MCF 10A (cell line): ENCODE results near the gene PKP4. TPM values are rescaled to one million over a fixed set of nuclear protein-coding genes. Genes with fewer than 3 reads are reported as not detected.

ENCODE experiments used
- BruUV-seq: library from RNA; stranded (reverse); fragments of 400-500 nt; replicated peaks from 2 replicates; lab custom pipeline; 2021; lab: Mats Ljungman, UMichigan
- CTCF ChIA-PET: fragments of 300-600 bp; sonication (Branson Sonifier 250); formaldehyde crosslinking; extraction: SDS; loops from one replicate; lab custom pipeline; 2021; ENCODE audit warnings: antibody characterized with exemption, inconsistent platforms; lab: Yijun Ruan, JAX
- POLR2A ChIA-PET: fragments of 300-600, 350-650 bp; sonication (Branson Sonifier 250); formaldehyde crosslinking; extraction: SDS; loops from one replicate; lab custom pipeline; 2020; ENCODE audit warnings: antibody characterized with exemption, inconsistent platforms; lab: Yijun Ruan, JAX
- DNase-seq: peaks from one replicate; pipeline ENCODE4 v3.0.0-alpha.2; 2018; ENCODE audit not compliant: unreplicated experiment
- H3K27ac Mint-ChIP-seq: one replicate; pipeline ENCODE4 v1.8.0; 2022; ENCODE audit warnings: mild to moderate bottlenecking, low read depth, mixed read lengths; ENCODE audit not compliant: unreplicated experiment
- H3K27me3 Mint-ChIP-seq: one replicate; pipeline ENCODE4 v1.8.0; 2022; ENCODE audit warnings: mixed read lengths; ENCODE audit not compliant: insufficient read depth, unreplicated experiment
- H3K36me3 Mint-ChIP-seq: one replicate; pipeline ENCODE4 v1.8.0; 2022; ENCODE audit warnings: mild to moderate bottlenecking, moderate library complexity, mixed read lengths; ENCODE audit not compliant: insufficient read depth, unreplicated experiment
- H3K4me1 Mint-ChIP-seq: one replicate; pipeline ENCODE4 v1.8.0; 2022; ENCODE audit warnings: mixed read lengths; ENCODE audit not compliant: insufficient read depth, unreplicated experiment
- H3K4me3 Mint-ChIP-seq: one replicate; pipeline ENCODE4 v1.8.0; 2022; ENCODE audit warnings: mild to moderate bottlenecking, moderate library complexity, mixed read lengths; ENCODE audit not compliant: unreplicated experiment
- H3K9me3 Mint-ChIP-seq: one replicate; pipeline ENCODE4 v1.8.0; 2022; ENCODE audit warnings: mixed read lengths; ENCODE audit not compliant: unreplicated experiment
- CTCF ChIP-seq: fragments of 200-600 bp; IDR thresholded peaks from one replicate; pipeline ENCODE4 v1.8.0; 2022; ENCODE audit warnings: antibody characterized with exemption, mild to moderate bottlenecking; ENCODE audit not compliant: unreplicated experiment
- intact Hi-C: fragments of 100-400 bp; cut with micrococcal nuclease; formaldehyde crosslinking; loops from 2 replicates; pipeline ENCODE4 v1.14.1; 2022
- total RNA-seq: library from RNA; stranded (reverse); gene quantifications from 2 replicates; pipeline ENCODE4 v1.2.3, GENCODE V29; 2022

The PKP4 gene
- total RNA-seq, 1 experiment from 2014 or later = 63.7 TPM

GRCh38 chr2:158668001-158668765 lies 211.4 kb downstream of the PKP4 start:
- ChIA-PET CTCF (interaction anchor here (0.6 to 3.5 kb wide), 5 partner anchors 11 to 645 kb away, joined by 3 to 20 read pairs (median 3); no protein-coding TSS in a partner anchor), POLR2A (interaction anchor here (0.6 kb wide), 1 partner anchor 19 kb away, joined by 8 read pairs; no protein-coding TSS in a partner anchor)
- no peak overlapping the region for H3K4me3 Mint-ChIP-seq

GRCh38 chr2:158670292-158670691 lies 213.5 kb downstream of the PKP4 start:
- no peaks in the 10 kb centered on the region for H3K27me3 Mint-ChIP-seq
- DNase-seq = no peak
- CTCF ChIA-PET = interaction anchor here (1.8 kb wide), 1 partner anchor 75 kb away, joined by 6 read pairs; no protein-coding TSS in a partner anchor
- POLR2A ChIA-PET = no interaction called here
- intact Hi-C loops = no loop called here
- no peak overlapping the region for H3K4me3 Mint-ChIP-seq
- TF ChIP-seq CTCF = no peak
- H3K4me1 Mint-ChIP-seq = no peaks in the 10 kb centered on the region
- H3K27ac Mint-ChIP-seq = no peak overlapping the region
- peaks cover 45% of the 10 kb centered on the region for H3K36me3 Mint-ChIP-seq
- no TSS peak for BruUV-seq
- H3K9me3 Mint-ChIP-seq = no peaks in the 10 kb centered on the region

More at GRCh38 chr2:158668001-158668765, 211.4 kb downstream of the PKP4 start:
- no peak for TF ChIP-seq CTCF
- intact Hi-C loops = no loop called here
- H3K36me3 Mint-ChIP-seq = peaks cover 34% of the 10 kb centered on the region
- no TSS peak for BruUV-seq
- H3K27ac Mint-ChIP-seq = no peak overlapping the region
- H3K27me3 Mint-ChIP-seq = no peaks in the 10 kb centered on the region
- no peaks in the 10 kb centered on the region for H3K9me3 Mint-ChIP-seq
- DNase-seq = no peak
- no peaks in the 10 kb centered on the region for H3K4me1 Mint-ChIP-seq

- H3K36me3 Mint-ChIP-seq = peaks cover 40% of the 10 kb centered on the region
- no peak overlapping the region for H3K4me3 Mint-ChIP-seq
- H3K27me3 Mint-ChIP-seq = no peaks in the 10 kb centered on the region
- intact Hi-C loops = no loop called here
- TF ChIP-seq CTCF = no peak
- ChIA-PET CTCF (interaction anchor here (0.6 to 1.8 kb wide), 4 partner anchors 14 to 1162 kb away, joined by 3 to 6 read pairs (median 4); no protein-coding TSS in a partner anchor), POLR2A (interaction anchor here (0.6 kb wide), 1 partner anchor 32 kb away, joined by 3 read pairs; no protein-coding TSS in a partner anchor)
- H3K27ac Mint-ChIP-seq = no peak overlapping the region
- H3K4me1 Mint-ChIP-seq = no peaks in the 10 kb centered on the region
- H3K9me3 Mint-ChIP-seq = no peaks in the 10 kb centered on the region
- DNase-seq = no peak
- no TSS peak for BruUV-seq
Measured at GRCh38 chr2:158671360-158672245, 214.9 kb downstream of the PKP4 start.
